Adrenal gland (tissue), 12 donors: ENCODE measurements around the gene PALM. TPM values are rescaled to one million over a fixed set of nuclear protein-coding genes. Genes with fewer than 3 reads are reported as not detected.
"Not testable (repeated sequence)": the region's sequence is repeated elsewhere in the genome, so short reads cannot be mapped to it uniquely, and the experiment has no call there.

Source experiments
- DNase-seq, 7 donors: peaks; one replicate each; pipeline ENCODE4 v3.0.0-alpha.2; 2019 to 2020
- H3K27ac ChIP-seq, 5 donors: fragments of 200-600 bp; sonication (generic) in 4 of 5; 1 replicate in 3 of 5; 2 replicates in 2 of 5; pipeline versions ENCODE4 v1.5.1 to v1.8.0; 2016 to 2020; ENCODE audit warnings: mild to moderate bottlenecking in 1 of 5
- H3K27me3 ChIP-seq: fragments of 200-600 bp; 2 replicates; pipeline ENCODE4 v1.8.0; 2021
- H3K36me3 ChIP-seq, 2 donors: fragments of 200-600 bp; replicated peaks in 1 of 2; 1 replicate in 1 of 2; 2 replicates in 1 of 2; pipeline versions ENCODE4 v1.5.1 to v1.8.0; 2018 to 2022
- H3K4me1 ChIP-seq, 2 donors: fragments of 200-600 bp; replicated peaks in 1 of 2; 1 replicate in 1 of 2; 2 replicates in 1 of 2; pipeline versions ENCODE4 v1.5.1 to v1.8.0; 2018 to 2021
- H3K4me3 ChIP-seq, 4 donors: fragments of 200-600 bp; sonication (generic) in 3 of 4; one replicate each; pipeline ENCODE4 v1.5.1; 2016 to 2018
- H3K9me3 ChIP-seq, 3 donors: fragments of 200-600 bp; sonication (generic) in 1 of 3; replicated peaks in 1 of 3; 1 replicate in 2 of 3; 2 replicates in 1 of 3; pipeline versions ENCODE4 v1.5.1 to v1.8.0; 2016 to 2021
- POLR2A ChIP-seq, 2 donors: fragments of 450-650 bp; IDR thresholded peaks; one replicate each; pipeline ENCODE4 v1.6.1; 2017; ENCODE audit warnings: antibody characterized with exemption in 2 of 2, mild to moderate bottlenecking in 2 of 2, moderate library complexity in 1 of 2
- WGBS, 4 donors: extraction: QIAGEN DNeasy Blood & Tissue Kit in 2 of 4; methylation state at CpG; one replicate each; pipeline versions ENCODE4 v1.1.5 to v1.1.7; 2013 to 2017; 5-methylcytosine and 5-hydroxymethylcytosine counted together
- intact Hi-C, 2 donors: fragments of 100-400 bp; cut with DNase I; formaldehyde crosslinking; loops; one replicate each; pipeline versions ENCODE4 v1.14.1 to v1.15.0; 2022 to 2023
- polyA plus RNA-seq, 3 donors: library from polyadenylated mRNA; stranded (reverse); fragments of 200-250 nt in 2 of 3; fragments of 350-450 nt in 1 of 3; fragmentation: Illumina TruSeq in 1 of 3; extraction: RNeasy Lipid Tissue Mini Kit (QIAGEN cat#74804) in 1 of 3; gene quantifications; one replicate each; pipeline ENCODE4 v1.2.3, GENCODE V29; 2013 to 2014
- total RNA-seq, 9 donors: library from RNA; depleted of rRNA in 4 of 9; stranded (reverse); fragments of >200 nt in 4 of 9; fragments of 120-200 nt in 1 of 9; fragmentation: NEBNext Ultra II Directional in 1 of 9; extraction: Animal tissue kit (Norgen Biotek cat#: 25700) in 1 of 9; gene quantifications; one replicate each; pipeline versions ENCODE4 v1.1.0 to v1.2.4, GENCODE V29; 2013 to 2023
- TF ChIP-seq, protein P1 (sequence below), 6 experiments: fragments of 450-650 bp in 4 of 6; fragments of 200-600 bp in 2 of 6; sonication (generic) in 1 of 6; IDR thresholded peaks; 1 replicate in 5 of 6; 2 replicates in 1 of 6; pipeline versions ENCODE4 v1.5.1 to v1.8.0; 2016 to 2021; ENCODE audit warnings: antibody characterized with exemption in 6 of 6, mild to moderate bottlenecking in 2 of 6, moderate library complexity in 1 of 6
- donor health status: healthy with polysubstance abuse.
- donor health status: Bipolar disorder and iron deficiency.
- donor health status: DM: yes; HTN: yes; CAD: no.
- donor health status: DM: no; HTN: no; CAD: no.
- donor health status: DM: no; HTN: no; CAD: no.
- donor health status: DM: yes; HTN: yes; CAD: no.

Gene PALM
- total and polyA plus RNA-seq, 12 donors, result 3.9 to 72.2 (median 50.1) TPM

DNA sequence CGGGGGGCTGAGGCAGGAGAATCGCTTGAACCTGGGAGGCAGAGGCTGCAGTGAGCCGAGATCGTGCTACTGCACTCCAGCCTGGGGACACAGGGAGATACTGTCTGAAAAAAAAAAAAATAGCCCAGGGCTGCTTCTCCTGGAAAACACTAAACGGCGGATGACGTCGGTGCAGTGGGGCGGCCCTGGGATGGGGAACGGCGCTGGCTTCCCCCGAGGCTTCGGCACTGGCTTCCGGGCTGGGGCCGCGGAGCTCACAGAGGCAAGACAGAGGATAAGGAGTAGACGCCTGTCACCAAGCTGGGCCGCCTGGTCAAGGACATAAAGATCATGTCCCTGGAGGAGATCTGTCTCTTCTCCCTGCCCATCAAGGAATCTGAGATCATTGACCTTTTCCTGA is 18.5 kb upstream of the PALM start:
- WGBS, 4 donors, result 45 to 67% (median 50%) methylated on average over 17 to 18 of the region's 18 CpGs
- no peak overlapping the region for H3K4me3 ChIP-seq
- TF ChIP-seq, protein P1, sequence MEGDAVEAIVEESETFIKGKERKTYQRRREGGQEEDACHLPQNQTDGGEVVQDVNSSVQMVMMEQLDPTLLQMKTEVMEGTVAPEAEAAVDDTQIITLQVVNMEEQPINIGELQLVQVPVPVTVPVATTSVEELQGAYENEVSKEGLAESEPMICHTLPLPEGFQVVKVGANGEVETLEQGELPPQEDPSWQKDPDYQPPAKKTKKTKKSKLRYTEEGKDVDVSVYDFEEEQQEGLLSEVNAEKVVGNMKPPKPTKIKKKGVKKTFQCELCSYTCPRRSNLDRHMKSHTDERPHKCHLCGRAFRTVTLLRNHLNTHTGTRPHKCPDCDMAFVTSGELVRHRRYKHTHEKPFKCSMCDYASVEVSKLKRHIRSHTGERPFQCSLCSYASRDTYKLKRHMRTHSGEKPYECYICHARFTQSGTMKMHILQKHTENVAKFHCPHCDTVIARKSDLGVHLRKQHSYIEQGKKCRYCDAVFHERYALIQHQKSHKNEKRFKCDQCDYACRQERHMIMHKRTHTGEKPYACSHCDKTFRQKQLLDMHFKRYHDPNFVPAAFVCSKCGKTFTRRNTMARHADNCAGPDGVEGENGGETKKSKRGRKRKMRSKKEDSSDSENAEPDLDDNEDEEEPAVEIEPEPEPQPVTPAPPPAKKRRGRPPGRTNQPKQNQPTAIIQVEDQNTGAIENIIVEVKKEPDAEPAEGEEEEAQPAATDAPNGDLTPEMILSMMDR (IDR thresholded peaks at IDR 0.05), result no peak
- TF ChIP-seq POLR2A (IDR thresholded peaks at IDR 0.05), result no peak
- DNase-seq, result peak in 1 of 7 donors; percentile 60
- H3K27ac ChIP-seq, result no peak overlapping the region
- no peaks in the 10 kb centered on the region for H3K4me1 ChIP-seq
- H3K9me3 ChIP-seq, result no peaks in the 10 kb centered on the region
- intact Hi-C loops, result no loop called here
- H3K36me3 ChIP-seq, result no peaks in the 10 kb centered on the region
- peaks cover 8% of the 10 kb centered on the region for H3K27me3 ChIP-seq

GRCh38 chr19:694481-695351 is 14.0 kb upstream of the PALM start:
- 35 to 69% (median 44%) methylated on average over 14 to 41 of the region's 41 CpGs for WGBS, 4 donors
- H3K9me3 ChIP-seq, result no peaks in the 10 kb centered on the region
- no peak for DNase-seq
- no peaks in the 10 kb centered on the region for H3K4me1 ChIP-seq
- TF ChIP-seq, protein P1 (IDR thresholded peaks at IDR 0.05), result no peak
- TF ChIP-seq POLR2A (IDR thresholded peaks at IDR 0.05), result no peak
- intact Hi-C loops, result no loop called here
- peaks cover 15% of the 10 kb centered on the region for H3K27me3 ChIP-seq
- H3K36me3 ChIP-seq, result no peaks in the 10 kb centered on the region
- no peak overlapping the region for H3K27ac ChIP-seq
- no peak overlapping the region for H3K4me3 ChIP-seq

GRCh38 chr19:695352-695949 is 13.3 kb upstream of the PALM start, which contains the start of gene PRSS57:
Gene PRSS57 (minus strand): TSS chr19:695452. CDS start chr19:695430, 22 bp downstream.
- peaks cover 15% of the 10 kb centered on the region for H3K27me3 ChIP-seq
- no peak within 1 kb of the TSS for H3K4me3 ChIP-seq
- H3K36me3 ChIP-seq, result no peaks in the 10 kb centered on the region
- H3K4me1 ChIP-seq, result no peaks in the 10 kb centered on the region
- 51 to 74% (median 62%) methylated on average over 3 to 31 of the region's 31 CpGs for WGBS, 4 donors
- DNase-seq, result no peak
- TF ChIP-seq, protein P1 (IDR thresholded peaks at IDR 0.05), result no peak
- no peak for TF ChIP-seq POLR2A (IDR thresholded peaks at IDR 0.05)
- intact Hi-C loops, result no loop called here
- H3K27ac ChIP-seq, result no peak within 1 kb of the TSS
- no peaks in the 10 kb centered on the region for H3K9me3 ChIP-seq

GRCh38 chr19:698529-698928 is 10.2 kb upstream of the PALM start:
- DNase-seq, H3K27ac ChIP-seq, H3K4me1 ChIP-seq, H3K36me3 ChIP-seq, intact Hi-C loops, H3K4me3 ChIP-seq, H3K9me3 ChIP-seq: not testable (repeated sequence)
- H3K27me3 ChIP-seq, result peaks cover 15% of the 10 kb centered on the region
- WGBS, 4 donors, result 78 to 88% (median 80%) methylated on average over 15 of the region's 15 CpGs
